SU-DHL-6 (cell line): ENCODE results near the gene ATOH8.

Source experiments
- H2AFZ ChIP-seq: fragments of 200-600 bp; sonication (generic); 2 replicates; pipeline ENCODE4 v1.6.1; 2014; ENCODE audit warnings: low read depth, mild to moderate bottlenecking, moderate library complexity, mixed read lengths, antibody characterized with exemption, low read length; ENCODE audit not compliant: severe bottlenecking
- H3F3A ChIP-seq: fragments of 200-600 bp; shearing (Covaris generic); 2 replicates; pipeline ENCODE4 v1.6.0; 2016; ENCODE audit warnings: antibody characterized with exemption, mild to moderate bottlenecking; ENCODE audit not compliant: insufficient read depth
- H3K27ac ChIP-seq: fragments of 200-600 bp; sonication (generic); 2 replicates; pipeline ENCODE4 v1.5.1; 2016; ENCODE audit warnings: low read depth, mild to moderate bottlenecking, low read length, moderate library complexity, mixed read lengths
- H3K27me3 ChIP-seq: fragments of 200-600 bp; sonication (generic), shearing (Covaris generic); 2 replicates; pipeline ENCODE4 v1.6.0; 2014; ENCODE audit warnings: mild to moderate bottlenecking, low read length
- H3K36me3 ChIP-seq: fragments of 200-600 bp; sonication (generic); 2 replicates; pipeline ENCODE4 v1.6.1; 2014; ENCODE audit warnings: mild to moderate bottlenecking, low read length, mixed read lengths
- H3K4me2 ChIP-seq: fragments of 300-600, 200-600 bp; shearing (Covaris generic), sonication (generic); 2 replicates; pipeline ENCODE4 v1.6.0; 2014; ENCODE audit warnings: low read length, low read depth, mild to moderate bottlenecking; ENCODE audit not compliant: poor library complexity, severe bottlenecking
- H3K4me3 ChIP-seq: fragments of 200-600 bp; sonication (generic); 2 replicates; pipeline ENCODE4 v1.5.1; 2014; ENCODE audit warnings: antibody characterized with exemption, low read length, mild to moderate bottlenecking, mixed read lengths; ENCODE audit not compliant: insufficient read depth, poor library complexity, severe bottlenecking
- H3K79me2 ChIP-seq: fragments of 200-600 bp; sonication (generic); 2 replicates; pipeline ENCODE4 v1.6.1; 2014; ENCODE audit warnings: mild to moderate bottlenecking, low read length, moderate library complexity; ENCODE audit not compliant: insufficient read depth
- H3K9ac ChIP-seq: fragments of 200-600 bp; sonication (generic); 2 replicates; pipeline ENCODE4 v1.7.0; 2014; ENCODE audit warnings: mild to moderate bottlenecking, low read length
- H3K9me2 ChIP-seq: fragments of 200-600 bp; sonication (generic); replicated peaks from 2 replicates; pipeline ENCODE4 v1.6.1; 2014; ENCODE audit warnings: low read length; ENCODE audit not compliant: insufficient read depth
- H3K9me3 ChIP-seq: fragments of 200-600 bp; sonication (generic); 2 replicates; pipeline ENCODE4 v1.6.1; 2014; ENCODE audit warnings: low read length, mixed read lengths; ENCODE audit not compliant: insufficient read depth
- H4K20me1 ChIP-seq: fragments of 200-600 bp; sonication (generic); 2 replicates; pipeline ENCODE4 v1.6.1; 2014; ENCODE audit warnings: low read depth, mild to moderate bottlenecking, antibody characterized with exemption, low read length, moderate library complexity, mixed read lengths
- CTCF ChIP-seq: fragments of 200-600 bp; sonication (generic); IDR thresholded peaks from one replicate; pipeline ENCODE4 v1.5.1; 2017; ENCODE audit warnings: antibody characterized with exemption, mild to moderate bottlenecking, low read length, moderate library complexity; ENCODE audit not compliant: insufficient read depth, poor library complexity, severe bottlenecking
- EZH2phosphoT487 ChIP-seq: fragments of 200-600 bp; sonication (generic), shearing (Covaris generic); conservative IDR thresholded peaks from 2 replicates; pipeline ENCODE4 v1.6.1; 2018; ENCODE audit warnings: mild to moderate bottlenecking, antibody characterized with exemption, low read length, moderate library complexity, mixed read lengths

The ATOH8 gene

GRCh38 chr2:85807756-85808155, 54.0 kb downstream of the ATOH8 start:
- Histone ChIP-seq H3K27ac (no peak overlapping the region), H3K4me3 (no peak overlapping the region), H3K9ac (no peak overlapping the region), H3K27me3 (no peaks in the 10 kb centered on the region), H3K9me2 (no peaks in the 10 kb centered on the region), H3K9me3 (no peaks in the 10 kb centered on the region), H3K36me3 (no peaks in the 10 kb centered on the region), H3K79me2 (no peaks in the 10 kb centered on the region), H4K20me1 (no peaks in the 10 kb centered on the region), H2AFZ (no peak overlapping the region), H3F3A (no peaks in the 10 kb centered on the region), H3K4me2 (no peak overlapping the region)
- TF ChIP-seq CTCF, result no peak
- no peak for TF ChIP-seq EZH2phosphoT487

- Histone ChIP-seq H3K9me3 (no peaks in the 10 kb centered on the region), H3K79me2 (no peaks in the 10 kb centered on the region), H3K9ac (no peak overlapping the region), H3K9me2 (no peaks in the 10 kb centered on the region), H2AFZ (no peak overlapping the region), H3K27ac (no peak overlapping the region), H3K36me3 (no peaks in the 10 kb centered on the region), H3K27me3 (no peaks in the 10 kb centered on the region), H3F3A (no peaks in the 10 kb centered on the region), H4K20me1 (no peaks in the 10 kb centered on the region), H3K4me3 (no peak overlapping the region), H3K4me2 (no peak overlapping the region)
- TF ChIP-seq EZH2phosphoT487 (no peak), CTCF (no peak)
Observed at GRCh38 chr2:85810371-85811179, 56.8 kb downstream of the ATOH8 start.

- no peak overlapping the region for H3K9ac ChIP-seq
- H4K20me1 ChIP-seq, result no peaks in the 10 kb centered on the region
- H3K27me3 ChIP-seq, result no peaks in the 10 kb centered on the region
- H3F3A ChIP-seq, result no peaks in the 10 kb centered on the region
- TF ChIP-seq EZH2phosphoT487, result no peak
- no peak for TF ChIP-seq CTCF
- no peak overlapping the region for H3K4me2 ChIP-seq
- H3K36me3 ChIP-seq, result no peaks in the 10 kb centered on the region
- no peaks in the 10 kb centered on the region for H3K79me2 ChIP-seq
- no peak overlapping the region for H2AFZ ChIP-seq
- no peak overlapping the region for H3K4me3 ChIP-seq
- H3K27ac ChIP-seq, result no peak overlapping the region
- H3K9me2 ChIP-seq, result no peaks in the 10 kb centered on the region
- H3K9me3 ChIP-seq, result no peaks in the 10 kb centered on the region
Observed at GRCh38 chr2:85811180-85812093, 57.6 kb downstream of the ATOH8 start.
